Omental fat pad (tissue), 4 donors: Measurements from ENCODE around the gene TKTL1. TPM values are rescaled to one million over a fixed set of nuclear protein-coding genes. Genes with fewer than 3 reads are reported as not detected.

ENCODE experiments used
- ATAC-seq: fragments of 150-250 bp; one replicate; pipeline ENCODE4 v1.9.1; 2016; ENCODE audit warnings: mild to moderate bottlenecking, moderate library complexity; ENCODE audit not compliant: low FRiP score
- DNase-seq: peaks from one replicate; pipeline ENCODE4 v3.0.0-alpha.2; 2019; ENCODE audit warnings: low spot score
- CTCF ChIP-seq, 3 donors: fragments of 450-650 bp; IDR thresholded peaks; one replicate each; pipeline ENCODE4 v1.5.1; 2016 to 2017; ENCODE audit warnings: antibody characterized with exemption in 3 of 3, mild to moderate bottlenecking in 3 of 3, moderate library complexity in 2 of 3
- total RNA-seq, 4 donors: library from RNA; depleted of rRNA; stranded (reverse); fragments of >200 nt; gene quantifications; one replicate each; pipeline ENCODE4 v1.1.0, GENCODE V29; 2016

TKTL1 gene
- total RNA-seq, 4 donors from 2014 or later, result 0.38 to 0.48 TPM; not detected in 2

GRCh38 chrX:154317391-154317995 lies 21.9 kb downstream of the TKTL1 start:
- DNase-seq, result no peak
- no peak for TF ChIP-seq CTCF (IDR thresholded peaks at IDR 0.05)
- no peak for ATAC-seq

- TF ChIP-seq CTCF (IDR thresholded peaks at IDR 0.05), result no peak
- ATAC-seq, result no peak
- DNase-seq, result no peak
These were observed 24.8 kb downstream of the TKTL1 start for GRCh38 chrX:154320406-154320805.

GRCh38 chrX:154321152-154321551 lies 25.6 kb downstream of the TKTL1 start:
- ATAC-seq, result no peak
- DNase-seq, result no peak
- no peak for TF ChIP-seq CTCF (IDR thresholded peaks at IDR 0.05)

- DNase-seq (no peak), ATAC-seq (no peak)
These were observed 26.0 kb downstream of the TKTL1 start for GRCh38 chrX:154321594-154321993.

GRCh38 chrX:154322890-154323289 lies 27.3 kb downstream of the TKTL1 start:
- ATAC-seq, result no peak
- no peak for DNase-seq
- no peak for TF ChIP-seq CTCF (IDR thresholded peaks at IDR 0.05)

More at GRCh38 chrX:154321594-154321993, 26.0 kb downstream of the TKTL1 start:
- TF ChIP-seq CTCF (IDR thresholded peaks at IDR 0.05), result no peak

- TF ChIP-seq CTCF (IDR thresholded peaks at IDR 0.05), result no peak
- no peak for DNase-seq
- no peak for ATAC-seq
These were observed 27.9 kb downstream of the TKTL1 start for GRCh38 chrX:154323537-154323936.

- ATAC-seq (no peak), DNase-seq (no peak)
- no peak for TF ChIP-seq CTCF (IDR thresholded peaks at IDR 0.05)
These were observed 29.9 kb downstream of the TKTL1 start for GRCh38 chrX:154325541-154325940.
